ENCODE results near the gene DNAI1. TPM values are rescaled to one million over a fixed set of nuclear protein-coding genes. Genes with fewer than 3 reads are reported as not detected.

DNAI1 gene
- total and polyA plus RNA-seq, 3 experiments from 2014 or later, result not detected

GRCh38 chr9:34556949-34557348 lies 98.3 kb downstream of the DNAI1 start:
- H3K4me1 Mint-ChIP-seq, result peaks cover 0 to 2% (median 0%) of the 10 kb centered on the region in 3 donors
- no peak overlapping the region for H3K4me3 Mint-ChIP-seq
- no peaks in the 10 kb centered on the region for H3K9me3 Mint-ChIP-seq
- DNase-seq, result no peak
- H3K36me3 Mint-ChIP-seq, result no peaks in the 10 kb centered on the region
- Histone ChIP-seq H3K27me3 (ENCODE audit: insufficient read depth, low read length, poor library complexity, severe bottlenecking) (peaks cover 4% of the 10 kb centered on the region), H3K27ac (ENCODE audit: low read depth, low read length) (no peak overlapping the region), H3K36me3 (ENCODE audit: insufficient read depth, low read length) (no peaks in the 10 kb centered on the region), H3K9me3 (ENCODE audit: low read length) (peaks cover under 1% of the 10 kb centered on the region), H3K4me1 (ENCODE audit: insufficient read depth, low read length) (no peaks in the 10 kb centered on the region), H3K4me3 (ENCODE audit: low read length) (no peak overlapping the region)
- no peak overlapping the region for H3K27ac Mint-ChIP-seq
- POLR2A ChIA-PET, result no interaction called here
- peaks cover 12 to 52% of the 10 kb centered on the region in 2 donors for H3K27me3 Mint-ChIP-seq
- CTCF ChIA-PET, result no interaction called here

- Mint-ChIP-seq H3K27ac (no peak overlapping the region), H3K36me3 (no peaks in the 10 kb centered on the region), H3K4me3 (no peak overlapping the region), H3K9me3 (peaks cover 0 to 4% (median 0%) of the 10 kb centered on the region in 5 donors), H3K27me3 (peaks cover 10 to 52% of the 10 kb centered on the region in 2 donors), H3K4me1 (peaks cover 0 to 2% (median 0%) of the 10 kb centered on the region in 3 donors)
- H3K9me3 ChIP-seq (ENCODE audit: low read length), result peaks cover 5% of the 10 kb centered on the region
- POLR2A ChIA-PET, result no interaction called here
- CTCF ChIA-PET, result no interaction called here
- H3K27ac ChIP-seq (ENCODE audit: low read depth, low read length), result no peak overlapping the region
- no peaks in the 10 kb centered on the region for H3K36me3 ChIP-seq (ENCODE audit: insufficient read depth, low read length)
- peaks cover 4% of the 10 kb centered on the region for H3K27me3 ChIP-seq (ENCODE audit: insufficient read depth, low read length, poor library complexity, severe bottlenecking)
- DNase-seq, result no peak
- H3K4me3 ChIP-seq (ENCODE audit: low read length), result no peak overlapping the region
- H3K4me1 ChIP-seq (ENCODE audit: insufficient read depth, low read length), result no peaks in the 10 kb centered on the region
Measured at GRCh38 chr9:34557426-34558321, 99.1 kb downstream of the DNAI1 start.

- no peak for DNase-seq
- no peak overlapping the region for H3K4me3 ChIP-seq (ENCODE audit: low read length)
- Mint-ChIP-seq H3K4me3 (no peak overlapping the region), H3K27me3 (peaks cover 10 to 53% of the 10 kb centered on the region in 2 donors), H3K9me3 (peaks cover 0 to 5% (median 0%) of the 10 kb centered on the region in 5 donors), H3K27ac (no peak overlapping the region), H3K4me1 (peaks cover 0 to 2% (median 0%) of the 10 kb centered on the region in 3 donors), H3K36me3 (no peaks in the 10 kb centered on the region)
- no peaks in the 10 kb centered on the region for H3K4me1 ChIP-seq (ENCODE audit: insufficient read depth, low read length)
- no peaks in the 10 kb centered on the region for H3K36me3 ChIP-seq (ENCODE audit: insufficient read depth, low read length)
- H3K9me3 ChIP-seq (ENCODE audit: low read length), result peaks cover 5% of the 10 kb centered on the region
- H3K27ac ChIP-seq (ENCODE audit: low read depth, low read length), result no peak overlapping the region
- peaks cover 4% of the 10 kb centered on the region for H3K27me3 ChIP-seq (ENCODE audit: insufficient read depth, low read length, poor library complexity, severe bottlenecking)
- ChIA-PET POLR2A (no interaction called here), CTCF (no interaction called here)
Measured at GRCh38 chr9:34558364-34558763, 99.8 kb downstream of the DNAI1 start.

- CTCF ChIA-PET, result no interaction called here
- Histone ChIP-seq H3K27me3 (ENCODE audit: insufficient read depth, low read length, poor library complexity, severe bottlenecking) (peaks cover 4% of the 10 kb centered on the region), H3K4me1 (ENCODE audit: insufficient read depth, low read length) (no peaks in the 10 kb centered on the region), H3K4me3 (ENCODE audit: low read length) (no peak overlapping the region), H3K9me3 (ENCODE audit: low read length) (peaks cover 5% of the 10 kb centered on the region), H3K27ac (ENCODE audit: low read depth, low read length) (no peak overlapping the region), H3K36me3 (ENCODE audit: insufficient read depth, low read length) (no peaks in the 10 kb centered on the region)
- no peak for DNase-seq
- H3K4me1 Mint-ChIP-seq, result peaks cover 0 to 2% (median 0%) of the 10 kb centered on the region in 3 donors
- peaks cover 16 to 58% of the 10 kb centered on the region in 2 donors for H3K27me3 Mint-ChIP-seq
- peaks cover 0 to 2% (median 0%) of the 10 kb centered on the region in 3 donors for H3K36me3 Mint-ChIP-seq
- POLR2A ChIA-PET, result no interaction called here
- peaks cover 0 to 5% (median 0%) of the 10 kb centered on the region in 5 donors for H3K9me3 Mint-ChIP-seq
- no peak overlapping the region for H3K27ac Mint-ChIP-seq
- H3K4me3 Mint-ChIP-seq, result no peak overlapping the region
Measured at GRCh38 chr9:34558919-34559623, 100.5 kb downstream of the DNAI1 start.

- CTCF ChIA-PET, result no interaction called here
- Mint-ChIP-seq H3K27ac (peak overlapping the region in 1 of 8 donors; percentile 17), H3K9me3 (peaks cover 0 to 5% (median under 1%) of the 10 kb centered on the region in 5 donors), H3K4me3 (no peak overlapping the region), H3K27me3 (peaks cover 13 to 58% of the 10 kb centered on the region in 2 donors), H3K4me1 (peaks cover 0 to 2% (median 0%) of the 10 kb centered on the region in 3 donors), H3K36me3 (peaks cover 0 to 2% (median 0%) of the 10 kb centered on the region in 3 donors)
- no peaks in the 10 kb centered on the region for H3K36me3 ChIP-seq (ENCODE audit: insufficient read depth, low read length)
- POLR2A ChIA-PET, result no interaction called here
- H3K9me3 ChIP-seq (ENCODE audit: low read length), result peaks cover 5% of the 10 kb centered on the region
- H3K27ac ChIP-seq (ENCODE audit: low read depth, low read length), result no peak overlapping the region
- DNase-seq, result no peak
- H3K4me1 ChIP-seq (ENCODE audit: insufficient read depth, low read length), result no peaks in the 10 kb centered on the region
- peaks cover 4% of the 10 kb centered on the region for H3K27me3 ChIP-seq (ENCODE audit: insufficient read depth, low read length, poor library complexity, severe bottlenecking)
- no peak overlapping the region for H3K4me3 ChIP-seq (ENCODE audit: low read length)
Measured at GRCh38 chr9:34559624-34560455, 101.2 kb downstream of the DNAI1 start.

- CTCF ChIA-PET, result no interaction called here
- no peak overlapping the region for H3K4me3 Mint-ChIP-seq
- peaks cover 4% of the 10 kb centered on the region for H3K27me3 ChIP-seq (ENCODE audit: insufficient read depth, low read length, poor library complexity, severe bottlenecking)
Measured at GRCh38 chr9:34560599-34561214, 102.1 kb downstream of the DNAI1 start.

GRCh38 chr9:34562135-34562745 lies 103.6 kb downstream of the DNAI1 start:
- Mint-ChIP-seq H3K27ac (no peak overlapping the region), H3K4me3 (no peak overlapping the region), H3K9me3 (peaks cover 0 to 5% (median 2%) of the 10 kb centered on the region in 5 donors), H3K36me3 (peaks cover 0 to 2% (median 0%) of the 10 kb centered on the region in 3 donors), H3K27me3 (peaks cover 13 to 58% of the 10 kb centered on the region in 2 donors), H3K4me1 (peaks cover 0 to 2% (median 0%) of the 10 kb centered on the region in 3 donors)
- DNase-seq, result no peak
- ChIA-PET POLR2A (no interaction called here), CTCF (interaction anchor here (0.8 kb wide), 1 partner anchor 29 kb away, joined by 3 read pairs; no protein-coding TSS in a partner anchor)
- no peaks in the 10 kb centered on the region for H3K4me1 ChIP-seq (ENCODE audit: insufficient read depth, low read length)
- H3K27me3 ChIP-seq (ENCODE audit: insufficient read depth, low read length, poor library complexity, severe bottlenecking), result peaks cover 4% of the 10 kb centered on the region
- H3K27ac ChIP-seq (ENCODE audit: low read depth, low read length), result no peak overlapping the region
- H3K36me3 ChIP-seq (ENCODE audit: insufficient read depth, low read length), result no peaks in the 10 kb centered on the region
- peaks cover 5% of the 10 kb centered on the region for H3K9me3 ChIP-seq (ENCODE audit: low read length)
- H3K4me3 ChIP-seq (ENCODE audit: low read length), result no peak overlapping the region

More at GRCh38 chr9:34560599-34561214, 102.1 kb downstream of the DNAI1 start:
- DNase-seq, result no peak
- no peaks in the 10 kb centered on the region for H3K36me3 ChIP-seq (ENCODE audit: insufficient read depth, low read length)
- peaks cover 0 to 5% (median 2%) of the 10 kb centered on the region in 5 donors for H3K9me3 Mint-ChIP-seq
- H3K4me3 ChIP-seq (ENCODE audit: low read length), result no peak overlapping the region
- H3K27me3 Mint-ChIP-seq, result peaks cover 13 to 60% of the 10 kb centered on the region in 2 donors
- POLR2A ChIA-PET, result no interaction called here
- H3K36me3 Mint-ChIP-seq, result peaks cover 0 to 2% (median 0%) of the 10 kb centered on the region in 3 donors
- no peaks in the 10 kb centered on the region for H3K4me1 ChIP-seq (ENCODE audit: insufficient read depth, low read length)
- H3K27ac Mint-ChIP-seq, result no peak overlapping the region
- peaks cover 0 to 2% (median 0%) of the 10 kb centered on the region in 3 donors for H3K4me1 Mint-ChIP-seq
- no peak overlapping the region for H3K27ac ChIP-seq (ENCODE audit: low read depth, low read length)
- peaks cover 5% of the 10 kb centered on the region for H3K9me3 ChIP-seq (ENCODE audit: low read length)

Measured in CD8-positive, alpha-beta memory T cell (primary cell).